GM23338 (cell line): Measurements from ENCODE around the gene FAR1. TPM values are rescaled to one million over a fixed set of nuclear protein-coding genes. Genes with fewer than 3 reads are reported as not detected.

ENCODE experiments used
- POLR2AphosphoS5 ChIP-seq: IDR thresholded peaks from 2 replicates; pipeline ENCODE4 v1.6.1; 2016; ENCODE audit warnings: antibody characterized with exemption, low read depth
- REST ChIP-seq: IDR thresholded peaks from one replicate; pipeline ENCODE4 v1.6.1; 2018; ENCODE audit warnings: antibody characterized with exemption; ENCODE audit not compliant: unreplicated experiment
- ZNF462 ChIP-seq: fragments of 250-450 bp; sonication (Bioruptor Pico); IDR thresholded peaks from 2 replicates; pipeline ENCODE4 v1.5.0; 2020; ENCODE audit warnings: mild to moderate bottlenecking, moderate library complexity
- polyA plus RNA-seq: library from polyadenylated mRNA; unstranded; fragments of >200 nt; fragmentation: Nextera tagmentation; extraction: Ambion mirVana; gene quantifications from 2 replicates; pipeline ENCODE4 v1.2.1, GENCODE V29; 2016
- total RNA-seq: library from RNA; depleted of rRNA; stranded (reverse); fragments of >200 nt; shearing (Covaris generic); gene quantifications from 2 replicates; pipeline ENCODE4 v1.2.3, GENCODE V29; 2014
- TF ChIP-seq, protein P1 (sequence below): IDR thresholded peaks from 2 replicates; pipeline ENCODE4 v1.6.1; 2016; ENCODE audit warnings: antibody characterized with exemption

Gene FAR1
- total and polyA plus RNA-seq, 2 experiments from 2014 or later: 27.3 to 79.5 TPM

- no peak for TF ChIP-seq REST
- TF ChIP-seq, protein P1, sequence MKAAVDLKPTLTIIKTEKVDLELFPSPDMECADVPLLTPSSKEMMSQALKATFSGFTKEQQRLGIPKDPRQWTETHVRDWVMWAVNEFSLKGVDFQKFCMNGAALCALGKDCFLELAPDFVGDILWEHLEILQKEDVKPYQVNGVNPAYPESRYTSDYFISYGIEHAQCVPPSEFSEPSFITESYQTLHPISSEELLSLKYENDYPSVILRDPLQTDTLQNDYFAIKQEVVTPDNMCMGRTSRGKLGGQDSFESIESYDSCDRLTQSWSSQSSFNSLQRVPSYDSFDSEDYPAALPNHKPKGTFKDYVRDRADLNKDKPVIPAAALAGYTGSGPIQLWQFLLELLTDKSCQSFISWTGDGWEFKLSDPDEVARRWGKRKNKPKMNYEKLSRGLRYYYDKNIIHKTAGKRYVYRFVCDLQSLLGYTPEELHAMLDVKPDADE: no peak
- no peak for TF ChIP-seq POLR2AphosphoS5
- TF ChIP-seq ZNF462: no peak
These were observed 4.8 kb upstream of the FAR1 start (continued) for GRCh38 chr11:13663631-13664071.
